ENCODE data around the gene CEMIP.
"Not testable (repeated sequence)": the region's sequence is repeated elsewhere in the genome, so short reads cannot be mapped to it uniquely, and the experiment has no call there.

Gene CEMIP

DNA sequence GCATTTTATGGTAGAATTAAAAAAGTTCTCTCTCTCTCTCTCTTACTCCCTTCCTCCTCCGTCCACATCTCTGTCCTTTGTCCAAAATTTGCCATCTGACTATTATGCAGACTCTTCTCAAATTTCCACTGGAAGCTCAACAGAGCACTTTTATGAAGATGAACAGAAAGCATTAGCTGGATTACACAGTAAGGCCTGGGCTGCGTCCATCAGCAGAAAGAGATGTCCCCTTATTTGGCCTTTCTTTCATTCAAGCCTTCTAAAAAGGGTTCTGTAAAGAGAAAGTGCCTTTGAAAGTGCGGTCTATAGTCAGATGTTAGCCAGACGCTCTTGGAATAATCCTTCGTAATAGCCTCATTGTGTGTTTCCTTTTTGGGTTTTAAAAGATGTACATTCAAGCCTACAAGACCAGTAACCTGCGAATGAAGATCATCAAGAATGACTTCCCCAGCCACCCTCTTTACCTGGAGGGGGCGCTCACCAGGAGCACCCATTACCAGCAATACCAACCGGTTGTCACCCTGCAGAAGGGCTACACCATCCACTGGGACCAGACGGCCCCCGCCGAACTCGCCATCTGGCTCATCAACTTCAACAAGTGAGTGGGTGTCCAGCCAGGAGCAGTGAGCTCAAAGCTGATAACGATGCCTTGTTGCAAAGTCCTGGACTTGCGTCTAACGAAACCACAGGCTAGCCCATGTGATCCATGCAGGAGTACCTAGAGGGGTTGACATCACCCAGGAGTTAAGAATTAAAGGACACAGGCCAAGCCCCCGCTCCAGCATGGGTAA, 157.3 kb downstream of the CEMIP start:
- no peak for DNase-seq

DNA sequence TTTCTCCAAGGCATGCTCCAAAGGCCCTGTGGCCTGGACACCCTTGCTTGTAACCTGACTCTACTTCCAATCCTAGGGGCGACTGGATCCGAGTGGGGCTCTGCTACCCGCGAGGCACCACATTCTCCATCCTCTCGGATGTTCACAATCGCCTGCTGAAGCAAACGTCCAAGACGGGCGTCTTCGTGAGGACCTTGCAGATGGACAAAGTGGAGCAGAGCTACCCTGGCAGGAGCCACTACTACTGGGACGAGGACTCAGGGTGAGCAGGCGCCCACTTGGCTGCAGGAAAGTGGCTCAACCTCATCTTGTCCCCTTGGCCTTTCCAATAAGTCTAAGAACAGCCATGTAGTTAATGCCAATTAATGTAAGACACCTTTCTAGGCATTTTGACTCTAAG, 158.5 kb downstream of the CEMIP start:
- no peak for DNase-seq

DNA sequence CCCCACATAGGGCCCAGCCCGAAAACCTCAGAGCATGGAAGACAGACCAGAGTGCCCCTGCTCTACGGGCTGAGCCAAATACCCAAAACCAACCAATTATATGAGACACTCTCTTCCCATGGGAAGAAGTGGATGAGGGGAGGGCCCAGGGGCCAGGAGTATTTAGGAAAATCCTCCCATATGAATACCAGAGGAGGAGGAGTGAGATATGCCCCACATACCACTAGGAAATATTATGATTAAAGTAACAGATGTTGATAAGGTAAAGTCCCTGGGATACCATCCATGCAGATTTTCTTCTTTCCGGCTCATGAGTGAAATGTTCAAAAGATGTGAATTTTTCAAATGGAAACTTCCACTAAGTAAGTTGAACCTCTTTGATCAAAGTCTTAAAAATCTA, 160.0 kb downstream of the CEMIP start:
- DNase-seq = no peak

GRCh38 chr15:80940331-80940730, 161.2 kb downstream of the CEMIP start:
- DNase-seq = no peak

- DNase-seq = no peak
Observed at GRCh38 chr15:80940851-80941250, 161.7 kb downstream of the CEMIP start.

DNA sequence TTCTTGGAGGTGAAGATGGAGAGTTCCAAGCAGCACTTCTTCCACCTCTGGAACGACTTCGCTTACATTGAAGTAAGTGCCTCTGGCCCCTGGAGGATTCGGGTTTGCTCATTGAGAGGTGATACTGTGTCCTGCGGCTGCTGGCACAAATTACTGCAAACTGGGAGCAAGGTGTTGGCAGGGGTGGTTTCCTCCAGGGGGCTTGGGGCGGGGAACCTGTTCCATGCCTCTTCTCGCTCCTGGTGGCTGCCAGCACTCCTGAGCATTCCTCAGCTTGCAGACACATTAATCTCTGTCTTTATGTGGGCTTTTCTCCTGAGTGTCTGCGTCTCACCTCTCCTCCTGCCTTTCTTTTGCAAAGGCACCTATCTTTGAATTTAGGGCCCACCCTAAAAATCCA, 163.1 kb downstream of the CEMIP start:
- no peak for DNase-seq

- DNase-seq = no peak
Observed at GRCh38 chr15:80942746-80943565, 163.8 kb downstream of the CEMIP start.

GRCh38 chr15:80944818-80945217, 165.6 kb downstream of the CEMIP start:
- DNase-seq = no peak

GRCh38 chr15:80945605-80946004, 166.4 kb downstream of the CEMIP start:
- no peak for DNase-seq

- DNase-seq = no peak
Observed at GRCh38 chr15:80946576-80946975, 167.4 kb downstream of the CEMIP start.

GRCh38 chr15:80948651-80949292, 169.6 kb downstream of the CEMIP start:
- no peak for DNase-seq

DNA sequence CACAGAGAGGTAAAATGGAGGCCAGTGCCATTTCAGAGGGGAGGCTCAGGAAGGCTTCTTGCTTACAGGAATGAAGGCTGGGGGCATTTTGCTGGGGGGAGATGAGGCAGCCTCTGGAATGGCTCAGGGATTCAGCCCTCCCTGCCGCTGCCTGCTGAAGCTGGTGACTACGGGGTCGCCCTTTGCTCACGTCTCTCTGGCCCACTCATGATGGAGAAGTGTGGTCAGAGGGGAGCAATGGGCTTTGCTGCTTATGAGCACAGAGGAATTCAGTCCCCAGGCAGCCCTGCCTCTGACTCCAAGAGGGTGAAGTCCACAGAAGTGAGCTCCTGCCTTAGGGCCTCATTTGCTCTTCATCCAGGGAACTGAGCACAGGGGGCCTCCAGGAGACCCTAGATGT, 170.6 kb downstream of the CEMIP start:
- DNase-seq = no peak

DNA sequence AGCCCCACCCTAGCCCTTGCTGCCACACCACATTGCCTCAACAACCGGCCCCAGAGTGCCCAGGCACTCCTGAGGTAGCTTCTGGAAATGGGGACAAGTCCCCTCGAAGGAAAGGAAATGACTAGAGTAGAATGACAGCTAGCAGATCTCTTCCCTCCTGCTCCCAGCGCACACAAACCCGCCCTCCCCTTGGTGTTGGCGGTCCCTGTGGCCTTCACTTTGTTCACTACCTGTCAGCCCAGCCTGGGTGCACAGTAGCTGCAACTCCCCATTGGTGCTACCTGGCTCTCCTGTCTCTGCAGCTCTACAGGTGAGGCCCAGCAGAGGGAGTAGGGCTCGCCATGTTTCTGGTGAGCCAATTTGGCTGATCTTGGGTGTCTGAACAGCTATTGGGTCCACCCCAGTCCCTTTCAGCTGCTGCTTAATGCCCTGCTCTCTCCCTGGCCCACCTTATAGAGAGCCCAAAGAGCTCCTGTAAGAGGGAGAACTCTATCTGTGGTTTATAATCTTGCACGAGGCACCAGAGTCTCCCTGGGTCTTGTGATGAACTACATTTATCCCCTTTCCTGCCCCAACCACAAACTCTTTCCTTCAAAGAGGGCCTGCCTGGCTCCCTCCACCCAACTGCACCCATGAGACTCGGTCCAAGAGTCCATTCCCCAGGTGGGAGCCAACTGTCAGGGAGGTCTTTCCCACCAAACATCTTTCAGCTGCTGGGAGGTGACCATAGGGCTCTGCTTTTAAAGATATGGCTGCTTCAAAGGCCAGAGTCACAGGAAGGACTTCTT, 171.3 kb downstream of the CEMIP start:
- no peak for DNase-seq

DNA sequence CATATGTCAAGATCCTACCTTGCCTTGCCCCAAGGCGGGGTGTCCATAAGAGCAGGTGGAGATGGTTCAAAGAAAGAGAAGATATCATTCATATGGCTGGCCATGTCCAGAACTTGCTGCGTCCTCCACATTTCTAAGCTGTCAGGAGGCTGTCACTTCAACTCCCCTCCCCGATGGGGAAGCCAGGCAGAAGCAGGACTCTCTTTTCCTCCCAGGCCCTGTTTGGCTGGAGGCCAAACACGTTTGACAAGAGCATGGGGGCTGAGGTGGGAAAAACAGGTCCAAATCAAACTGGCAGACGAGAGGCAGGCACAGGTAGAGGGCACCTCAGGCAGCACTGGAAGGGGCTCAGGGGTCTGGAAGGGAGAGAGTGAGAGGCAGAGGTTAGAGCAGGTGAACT, 172.8 kb downstream of the CEMIP start:
- DNase-seq = no peak

- no peak for DNase-seq
Observed at GRCh38 chr15:80953001-80953952, 174.1 kb downstream of the CEMIP start.

- no peak for DNase-seq
Observed at GRCh38 chr15:80953953-80954778, 175.0 kb downstream of the CEMIP start.

DNA sequence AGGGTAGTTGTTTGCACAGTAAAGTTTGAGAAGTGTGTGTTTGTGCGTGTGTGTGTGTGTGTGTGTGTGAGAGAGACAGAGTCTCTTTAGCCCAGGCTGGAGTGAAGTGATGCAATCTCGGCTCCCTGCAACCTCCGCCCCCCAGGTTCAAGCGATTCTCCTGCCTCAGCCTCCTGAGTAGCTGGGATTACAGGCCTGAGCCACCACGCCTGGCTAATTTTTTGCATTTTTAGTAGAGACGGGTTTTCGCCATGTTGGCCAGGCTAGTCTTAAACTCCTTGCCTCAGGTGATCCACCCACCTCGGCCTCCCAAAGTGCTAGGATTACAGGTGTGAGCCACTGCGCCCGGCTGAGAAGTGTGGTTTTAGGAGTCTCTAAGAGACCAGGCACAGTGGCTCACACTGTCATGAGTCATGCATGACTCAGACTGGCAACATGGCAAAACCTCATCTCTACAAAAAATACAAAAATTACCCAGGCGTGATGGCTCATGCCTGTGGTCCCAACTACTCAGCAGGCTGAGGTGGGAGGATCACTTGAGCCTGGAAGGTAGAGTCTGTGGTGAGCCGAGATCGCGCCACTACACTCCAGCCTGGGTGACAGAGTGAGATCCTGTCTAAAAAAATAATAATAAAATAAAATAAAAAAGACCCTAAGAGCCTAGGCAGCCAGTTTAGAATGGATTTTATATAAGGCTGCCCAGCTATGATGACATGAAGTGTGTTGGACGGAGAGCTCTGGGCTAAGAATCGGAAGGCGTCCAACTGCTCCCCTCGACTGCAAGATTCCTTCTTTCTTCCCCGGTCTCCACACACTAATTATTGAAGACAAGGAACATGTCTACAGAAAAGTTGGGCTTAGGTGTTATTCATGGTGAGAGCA, 176.6 kb downstream of the CEMIP start:
- DNase-seq = not testable (repeated sequence)

GRCh38 chr15:80957556-80957955, 178.4 kb downstream of the CEMIP start:
- no peak for DNase-seq

- DNase-seq = no peak
Observed at GRCh38 chr15:80957976-80958375, 178.8 kb downstream of the CEMIP start.

All from T-helper 9 cell (primary cell).